Measurements from ENCODE around the gene BORA.

DNA sequence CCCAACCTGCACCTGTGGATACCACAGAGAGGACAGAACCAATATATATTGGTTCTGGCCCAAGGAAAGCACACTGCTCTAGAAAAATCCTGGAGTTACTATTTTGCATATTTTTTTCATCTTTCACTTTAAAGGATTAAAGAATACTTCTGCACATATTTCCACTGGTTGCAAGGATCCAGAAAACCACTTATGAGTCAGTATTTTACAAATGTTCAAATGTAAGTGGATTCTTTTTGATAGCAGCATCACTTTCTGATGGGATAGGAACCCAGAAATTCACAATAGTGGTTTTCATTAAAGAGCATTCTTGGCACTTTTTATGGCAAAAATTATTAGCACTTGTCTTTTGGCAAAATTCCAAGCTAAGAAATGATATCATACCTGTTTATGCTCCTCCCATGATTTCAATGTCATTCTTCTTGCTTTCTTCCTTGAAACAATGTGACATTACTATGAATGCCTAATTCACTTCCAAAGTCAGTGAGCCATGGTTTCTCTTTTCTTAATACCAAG, 38.5 kb upstream of the BORA start:
- TF ChIP-seq CTCF (IDR thresholded peaks at IDR 0.05) (no peak), EP300 (IDR thresholded peaks at IDR 0.05) (no peak), POLR2AphosphoS5 (IDR thresholded peaks at IDR 0.05) (no peak), POLR2A (IDR thresholded peaks at IDR 0.05; ENCODE audit: low read depth) (no peak)

Measured in esophagus muscularis mucosa (tissue), 4 donors.